GM23338 (cell line): ENCODE results near the gene GDAP2. TPM values are rescaled to one million over a fixed set of nuclear protein-coding genes. Genes with fewer than 3 reads are reported as not detected.

Source experiments
- ATAC-seq: fragments of 200-7000 bp; cut with Tn5 transposase; 3 replicates; pipeline ENCODE4 v1.9.1; 2020
- DNase-seq: peaks from one replicate; pipeline ENCODE4 v3.0.0-alpha.2; 2015; ENCODE audit warnings: low spot score
- H2AFZ ChIP-seq: fragments of 200-600 bp; sonication (generic); 2 replicates; pipeline ENCODE4 v1.8.0; 2016; ENCODE audit warnings: antibody characterized with exemption, mild to moderate bottlenecking, moderate library complexity
- H3F3A ChIP-seq: fragments of 200-600 bp; sonication (generic); replicated peaks from 2 replicates; pipeline ENCODE4 v1.8.0; 2017; ENCODE audit warnings: antibody characterized with exemption, mixed run types, low read depth
- H3K27ac ChIP-seq: fragments of 200-600 bp; sonication (generic); 2 replicates; pipeline ENCODE4 v1.6.1; 2016; ENCODE audit warnings: low read depth
- H3K27me3 ChIP-seq: fragments of 200-600 bp; sonication (generic); 2 replicates; pipeline ENCODE4 v1.8.0; 2016; ENCODE audit warnings: mild to moderate bottlenecking, mixed run types, moderate library complexity; ENCODE audit not compliant: insufficient read depth
- H3K36me3 ChIP-seq: fragments of 200-600 bp; sonication (generic); 2 replicates; pipeline ENCODE4 v1.8.0; 2016; ENCODE audit warnings: mild to moderate bottlenecking; ENCODE audit not compliant: insufficient read depth
- H3K4me1 ChIP-seq: fragments of 200-600 bp; sonication (generic); 2 replicates; pipeline ENCODE4 v1.8.0; 2016; ENCODE audit warnings: mild to moderate bottlenecking, moderate library complexity; ENCODE audit not compliant: insufficient read depth
- H3K4me2 ChIP-seq: fragments of 200-600 bp; sonication (generic); 2 replicates; pipeline ENCODE4 v1.7.1; 2017; ENCODE audit warnings: mixed run types
- H3K4me3 ChIP-seq: fragments of 200-600 bp; sonication (generic); 2 replicates; pipeline ENCODE4 v1.6.1; 2016; ENCODE audit warnings: mixed run types
- H3K79me2 ChIP-seq: fragments of 200-600 bp; sonication (generic); replicated peaks from 2 replicates; pipeline ENCODE4 v1.8.0; 2017; ENCODE audit warnings: mild to moderate bottlenecking; ENCODE audit not compliant: insufficient read depth
- H3K9me2 ChIP-seq: fragments of 200-600 bp; sonication (generic); 2 replicates; pipeline ENCODE4 v1.8.0; 2017; ENCODE audit not compliant: insufficient read depth
- H4K20me1 ChIP-seq: fragments of 200-600 bp; sonication (generic); replicated peaks from 2 replicates; pipeline ENCODE4 v1.8.0; 2017; ENCODE audit warnings: mild to moderate bottlenecking; ENCODE audit not compliant: insufficient read depth
- H3K27ac Mint-ChIP-seq: 2 replicates; pipeline ENCODE4 v1.8.0; 2020; ENCODE audit warnings: inconsistent platforms, mild to moderate bottlenecking, moderate library complexity, mixed read lengths
- H3K27me3 Mint-ChIP-seq: 3 replicates; pipeline ENCODE4 v1.8.0; 2022; ENCODE audit warnings: low read depth, mild to moderate bottlenecking, moderate library complexity, mixed read lengths, inconsistent platforms; ENCODE audit not compliant: insufficient read depth, poor library complexity
- H3K36me3 Mint-ChIP-seq: 3 replicates; pipeline ENCODE4 v1.8.0; 2021; ENCODE audit warnings: low read depth, mild to moderate bottlenecking, inconsistent platforms, moderate library complexity, mixed read lengths
- H3K4me1 Mint-ChIP-seq: 3 replicates; pipeline ENCODE4 v1.8.0; 2020; ENCODE audit warnings: mild to moderate bottlenecking, inconsistent platforms, mixed read lengths
- H3K4me3 Mint-ChIP-seq: 3 replicates; pipeline ENCODE4 v1.8.0; 2021; ENCODE audit warnings: moderate library complexity, mild to moderate bottlenecking, inconsistent platforms, mixed read lengths
- H3K9me3 Mint-ChIP-seq: 3 replicates; pipeline ENCODE4 v1.8.0; 2020; ENCODE audit warnings: moderate library complexity, mild to moderate bottlenecking, inconsistent platforms, mixed read lengths
- CREB1 ChIP-seq: fragments of 250-450 bp; sonication (Bioruptor Pico); IDR thresholded peaks from 2 replicates; pipeline ENCODE4 v1.5.0; 2020; ENCODE audit warnings: low read depth, mild to moderate bottlenecking, moderate library complexity
- EZH2 ChIP-seq: fragments of 200-600 bp; sonication (generic); IDR thresholded peaks from one replicate; pipeline ENCODE4 v1.8.0; 2017; ENCODE audit warnings: antibody characterized with exemption, mild to moderate bottlenecking, low read depth; ENCODE audit not compliant: unreplicated experiment
- EZH2phosphoT487 ChIP-seq: fragments of 200-600 bp; sonication (generic); IDR thresholded peaks from one replicate; pipeline ENCODE4 v1.8.1; 2018; ENCODE audit warnings: antibody characterized with exemption; ENCODE audit not compliant: unreplicated experiment
- JUNB ChIP-seq: IDR thresholded peaks from one replicate; pipeline ENCODE4 v1.6.1; 2016; ENCODE audit warnings: antibody characterized with exemption; ENCODE audit not compliant: unreplicated experiment
- NANOG ChIP-seq: IDR thresholded peaks from 2 replicates; pipeline ENCODE4 v1.6.1; 2016; ENCODE audit warnings: antibody characterized with exemption, borderline replicate concordance
- POLR2AphosphoS5 ChIP-seq: IDR thresholded peaks from 2 replicates; pipeline ENCODE4 v1.6.1; 2016; ENCODE audit warnings: antibody characterized with exemption, low read depth
- STAT1 ChIP-seq: IDR thresholded peaks from one replicate; pipeline ENCODE4 v1.6.1; 2016; ENCODE audit warnings: antibody characterized with exemption; ENCODE audit not compliant: unreplicated experiment
- ZNF114 ChIP-seq: fragments of 250-450 bp; sonication (Bioruptor Pico); IDR thresholded peaks from 2 replicates; pipeline ENCODE4 v1.5.0; 2020; ENCODE audit warnings: mild to moderate bottlenecking, moderate library complexity
- ZNF331 ChIP-seq: fragments of 250-450 bp; sonication (Bioruptor Pico); IDR thresholded peaks from 2 replicates; pipeline ENCODE4 v1.5.0; 2020; ENCODE audit warnings: low read depth, mild to moderate bottlenecking, moderate library complexity
- ZNF462 ChIP-seq: fragments of 250-450 bp; sonication (Bioruptor Pico); IDR thresholded peaks from 2 replicates; pipeline ENCODE4 v1.5.0; 2020; ENCODE audit warnings: mild to moderate bottlenecking, moderate library complexity
- polyA plus RNA-seq: library from polyadenylated mRNA; unstranded; fragments of >200 nt; fragmentation: Nextera tagmentation; extraction: Ambion mirVana; gene quantifications from 2 replicates; pipeline ENCODE4 v1.2.1, GENCODE V29; 2016
- total RNA-seq: library from RNA; depleted of rRNA; stranded (reverse); fragments of >200 nt; shearing (Covaris generic); gene quantifications from 2 replicates; pipeline ENCODE4 v1.2.3, GENCODE V29; 2014
- TF ChIP-seq, protein P1 (sequence below), 2 experiments: fragments of 200-600 bp in 1 of 2; sonication (generic) in 1 of 2; conservative IDR thresholded peaks; 2 replicates each; pipeline versions ENCODE4 v1.5.1 to v1.6.1; 2016 to 2017; ENCODE audit warnings: antibody characterized with exemption in 2 of 2, low read depth in 2 of 2, mild to moderate bottlenecking in 2 of 2, moderate library complexity in 1 of 2
- TF ChIP-seq, protein P2 (sequence below): IDR thresholded peaks from 2 replicates; pipeline ENCODE4 v1.6.1; 2016; ENCODE audit warnings: antibody characterized with exemption
- TF ChIP-seq, protein P3 (sequence below): IDR thresholded peaks from one replicate; pipeline ENCODE4 v1.6.1; 2018; ENCODE audit warnings: antibody characterized with exemption; ENCODE audit not compliant: unreplicated experiment

GDAP2 gene
- total and polyA plus RNA-seq, 2 experiments from 2014 or later: 10.7 to 24.5 TPM

DNA sequence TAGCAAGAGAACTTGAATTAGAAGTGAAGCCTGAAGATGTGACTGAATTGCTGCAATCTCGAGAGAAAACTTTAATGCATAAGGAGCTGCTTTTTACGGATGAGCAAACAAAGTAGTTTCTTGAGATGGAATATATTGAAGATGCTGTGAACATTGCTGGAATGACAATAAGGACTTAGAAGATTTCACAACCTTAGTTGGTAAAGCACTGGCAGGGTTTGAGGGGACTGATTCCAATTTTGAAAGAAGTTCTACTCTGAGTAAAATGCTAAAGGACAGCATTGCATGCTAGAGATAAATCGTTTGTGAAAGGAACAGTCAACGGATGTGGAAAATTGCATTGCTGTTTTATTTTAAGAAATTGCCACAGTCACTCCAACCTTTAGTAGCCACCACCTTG, 69.5 kb downstream of the GDAP2 start:
- Mint-ChIP-seq H3K4me1 (no peaks in the 10 kb centered on the region), H3K27me3 (no peaks in the 10 kb centered on the region), H3K27ac (no peak overlapping the region), H3K36me3 (no peaks in the 10 kb centered on the region), H3K9me3 (no peaks in the 10 kb centered on the region), H3K4me3 (no peak overlapping the region)
- no peak overlapping the region for H3K27ac ChIP-seq
- no peaks in the 10 kb centered on the region for H3K9me2 ChIP-seq
- H3F3A ChIP-seq: no peaks in the 10 kb centered on the region
- no peak overlapping the region for H3K4me2 ChIP-seq
- H3K4me1 ChIP-seq: no peaks in the 10 kb centered on the region
- no peak overlapping the region for H2AFZ ChIP-seq
- no peak overlapping the region for H3K4me3 ChIP-seq
- TF ChIP-seq CREB1 (CRISPR knock-in tag): no peak
- TF ChIP-seq, protein P1, sequence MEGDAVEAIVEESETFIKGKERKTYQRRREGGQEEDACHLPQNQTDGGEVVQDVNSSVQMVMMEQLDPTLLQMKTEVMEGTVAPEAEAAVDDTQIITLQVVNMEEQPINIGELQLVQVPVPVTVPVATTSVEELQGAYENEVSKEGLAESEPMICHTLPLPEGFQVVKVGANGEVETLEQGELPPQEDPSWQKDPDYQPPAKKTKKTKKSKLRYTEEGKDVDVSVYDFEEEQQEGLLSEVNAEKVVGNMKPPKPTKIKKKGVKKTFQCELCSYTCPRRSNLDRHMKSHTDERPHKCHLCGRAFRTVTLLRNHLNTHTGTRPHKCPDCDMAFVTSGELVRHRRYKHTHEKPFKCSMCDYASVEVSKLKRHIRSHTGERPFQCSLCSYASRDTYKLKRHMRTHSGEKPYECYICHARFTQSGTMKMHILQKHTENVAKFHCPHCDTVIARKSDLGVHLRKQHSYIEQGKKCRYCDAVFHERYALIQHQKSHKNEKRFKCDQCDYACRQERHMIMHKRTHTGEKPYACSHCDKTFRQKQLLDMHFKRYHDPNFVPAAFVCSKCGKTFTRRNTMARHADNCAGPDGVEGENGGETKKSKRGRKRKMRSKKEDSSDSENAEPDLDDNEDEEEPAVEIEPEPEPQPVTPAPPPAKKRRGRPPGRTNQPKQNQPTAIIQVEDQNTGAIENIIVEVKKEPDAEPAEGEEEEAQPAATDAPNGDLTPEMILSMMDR (conservative IDR thresholded peaks at IDR 0.05; ENCODE audit: low read depth in 2 of 2): no peak
- no peak for TF ChIP-seq EZH2phosphoT487
- TF ChIP-seq, protein P2, sequence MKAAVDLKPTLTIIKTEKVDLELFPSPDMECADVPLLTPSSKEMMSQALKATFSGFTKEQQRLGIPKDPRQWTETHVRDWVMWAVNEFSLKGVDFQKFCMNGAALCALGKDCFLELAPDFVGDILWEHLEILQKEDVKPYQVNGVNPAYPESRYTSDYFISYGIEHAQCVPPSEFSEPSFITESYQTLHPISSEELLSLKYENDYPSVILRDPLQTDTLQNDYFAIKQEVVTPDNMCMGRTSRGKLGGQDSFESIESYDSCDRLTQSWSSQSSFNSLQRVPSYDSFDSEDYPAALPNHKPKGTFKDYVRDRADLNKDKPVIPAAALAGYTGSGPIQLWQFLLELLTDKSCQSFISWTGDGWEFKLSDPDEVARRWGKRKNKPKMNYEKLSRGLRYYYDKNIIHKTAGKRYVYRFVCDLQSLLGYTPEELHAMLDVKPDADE: no peak
- no peak for TF ChIP-seq ZNF462
- no peak for TF ChIP-seq STAT1
- no peak for TF ChIP-seq ZNF114 (CRISPR knock-in tag)
- TF ChIP-seq NANOG: no peak
- no peak for TF ChIP-seq ZNF331 (CRISPR knock-in tag)
- no peak for TF ChIP-seq POLR2AphosphoS5
- no peak for TF ChIP-seq EZH2
- no peak for TF ChIP-seq JUNB
- TF ChIP-seq, protein P3, sequence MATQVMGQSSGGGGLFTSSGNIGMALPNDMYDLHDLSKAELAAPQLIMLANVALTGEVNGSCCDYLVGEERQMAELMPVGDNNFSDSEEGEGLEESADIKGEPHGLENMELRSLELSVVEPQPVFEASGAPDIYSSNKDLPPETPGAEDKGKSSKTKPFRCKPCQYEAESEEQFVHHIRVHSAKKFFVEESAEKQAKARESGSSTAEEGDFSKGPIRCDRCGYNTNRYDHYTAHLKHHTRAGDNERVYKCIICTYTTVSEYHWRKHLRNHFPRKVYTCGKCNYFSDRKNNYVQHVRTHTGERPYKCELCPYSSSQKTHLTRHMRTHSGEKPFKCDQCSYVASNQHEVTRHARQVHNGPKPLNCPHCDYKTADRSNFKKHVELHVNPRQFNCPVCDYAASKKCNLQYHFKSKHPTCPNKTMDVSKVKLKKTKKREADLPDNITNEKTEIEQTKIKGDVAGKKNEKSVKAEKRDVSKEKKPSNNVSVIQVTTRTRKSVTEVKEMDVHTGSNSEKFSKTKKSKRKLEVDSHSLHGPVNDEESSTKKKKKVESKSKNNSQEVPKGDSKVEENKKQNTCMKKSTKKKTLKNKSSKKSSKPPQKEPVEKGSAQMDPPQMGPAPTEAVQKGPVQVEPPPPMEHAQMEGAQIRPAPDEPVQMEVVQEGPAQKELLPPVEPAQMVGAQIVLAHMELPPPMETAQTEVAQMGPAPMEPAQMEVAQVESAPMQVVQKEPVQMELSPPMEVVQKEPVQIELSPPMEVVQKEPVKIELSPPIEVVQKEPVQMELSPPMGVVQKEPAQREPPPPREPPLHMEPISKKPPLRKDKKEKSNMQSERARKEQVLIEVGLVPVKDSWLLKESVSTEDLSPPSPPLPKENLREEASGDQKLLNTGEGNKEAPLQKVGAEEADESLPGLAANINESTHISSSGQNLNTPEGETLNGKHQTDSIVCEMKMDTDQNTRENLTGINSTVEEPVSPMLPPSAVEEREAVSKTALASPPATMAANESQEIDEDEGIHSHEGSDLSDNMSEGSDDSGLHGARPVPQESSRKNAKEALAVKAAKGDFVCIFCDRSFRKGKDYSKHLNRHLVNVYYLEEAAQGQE: no peak
- no peaks in the 10 kb centered on the region for H3K79me2 ChIP-seq
- DNase-seq: no peak
- no peaks in the 10 kb centered on the region for H3K27me3 ChIP-seq
- H4K20me1 ChIP-seq: no peaks in the 10 kb centered on the region
- no peaks in the 10 kb centered on the region for H3K36me3 ChIP-seq
- ATAC-seq: no peak
